GM11168 (cell line): Measurements from ENCODE around the gene PTPRM.

Experiments
- in situ Hi-C: fragments of 300-500 bp; cut with MboI; formaldehyde crosslinking; loops from one replicate; pipeline ENCODE4 v1.12.0; 2022; ENCODE audit warnings: low sequenced_read_pairs; ENCODE audit not compliant: unreplicated experiment

PTPRM gene

DNA sequence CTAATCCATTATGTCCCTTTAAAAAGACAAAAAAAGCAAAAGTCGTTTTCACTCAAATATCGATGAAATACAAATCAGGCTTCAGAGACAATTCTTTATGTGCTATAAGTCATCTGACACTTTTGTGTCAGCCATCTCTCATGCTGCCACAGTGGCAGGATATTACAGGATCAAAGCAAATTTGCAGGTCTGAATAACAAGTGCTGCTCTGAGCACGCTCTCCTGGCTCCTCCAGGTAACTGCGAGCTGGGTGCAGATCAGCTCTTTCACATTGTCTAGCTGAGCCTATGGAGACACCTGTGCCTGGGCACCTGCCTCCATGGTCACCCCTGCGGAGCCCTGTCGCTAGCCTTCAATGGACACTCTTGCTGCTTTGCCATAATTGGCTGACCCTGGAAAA is 792.0 kb downstream of the PTPRM start:
- in situ Hi-C loops = no loop called here

DNA sequence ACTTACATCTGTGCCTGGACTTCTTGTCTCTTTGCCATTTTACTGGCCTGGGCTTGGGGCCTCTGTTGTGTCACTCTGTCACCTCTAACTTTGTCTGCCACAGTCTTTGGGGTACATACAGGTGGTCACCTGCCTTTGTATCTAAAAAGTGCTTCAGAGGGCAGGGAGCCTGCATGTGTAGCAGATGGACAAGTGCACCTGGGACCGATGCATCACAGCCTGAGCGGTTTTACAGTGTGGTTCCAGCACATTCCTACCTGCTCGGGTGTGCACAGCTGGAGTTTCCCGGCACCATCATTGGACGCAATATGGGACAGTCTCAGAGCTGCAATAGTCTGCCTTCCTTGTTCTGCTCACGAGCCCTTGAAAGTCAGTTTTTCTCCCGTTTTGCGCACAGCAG is 792.4 kb downstream of the PTPRM start:
- in situ Hi-C loops = no loop called here

DNA sequence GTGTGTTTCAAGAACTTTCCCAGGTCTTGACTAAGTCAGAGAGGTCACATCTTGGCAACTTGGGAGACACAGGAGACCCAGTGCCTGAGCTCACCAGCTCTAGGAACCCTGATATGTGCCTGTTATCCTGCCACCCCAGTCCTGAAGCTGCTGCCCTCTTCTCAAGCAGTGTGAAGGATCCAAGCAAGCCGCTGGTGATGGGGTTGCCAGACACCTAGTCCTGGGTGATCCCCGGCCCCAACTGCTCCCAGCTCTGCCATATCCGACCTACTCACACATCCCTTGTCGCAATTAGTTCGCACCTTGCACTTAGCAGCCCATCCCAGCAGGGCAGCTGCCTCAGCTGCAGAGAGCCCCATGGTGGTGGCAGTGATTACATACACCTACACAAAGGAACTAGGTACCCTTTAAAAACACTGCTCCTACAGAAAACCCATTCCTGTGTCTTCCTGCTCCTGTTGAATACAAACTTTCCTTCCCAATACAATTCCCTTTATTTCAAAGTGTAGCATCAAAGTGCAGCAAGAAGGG is 794.9 kb downstream of the PTPRM start:
- in situ Hi-C loops = no loop called here

DNA sequence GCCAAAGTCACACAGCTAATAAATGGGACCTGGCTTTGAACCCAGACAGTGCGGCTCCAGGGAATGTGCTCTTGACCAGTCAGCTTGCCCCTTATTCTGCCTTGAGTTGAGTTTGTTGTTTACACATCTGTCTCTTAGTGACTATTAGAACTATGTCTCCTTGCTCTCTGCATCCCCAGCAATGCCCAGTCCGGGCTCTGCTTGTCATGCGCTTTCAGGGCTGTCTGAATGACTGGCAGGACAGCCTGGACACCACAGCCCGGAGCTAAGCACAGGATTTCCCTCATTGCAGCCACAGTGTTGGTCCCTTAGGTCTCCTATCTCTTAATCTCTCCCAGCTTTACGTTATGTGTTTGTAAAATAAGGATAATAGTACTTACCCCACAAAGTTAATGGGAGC is 795.7 kb downstream of the PTPRM start:
- in situ Hi-C loops = no loop called here

DNA sequence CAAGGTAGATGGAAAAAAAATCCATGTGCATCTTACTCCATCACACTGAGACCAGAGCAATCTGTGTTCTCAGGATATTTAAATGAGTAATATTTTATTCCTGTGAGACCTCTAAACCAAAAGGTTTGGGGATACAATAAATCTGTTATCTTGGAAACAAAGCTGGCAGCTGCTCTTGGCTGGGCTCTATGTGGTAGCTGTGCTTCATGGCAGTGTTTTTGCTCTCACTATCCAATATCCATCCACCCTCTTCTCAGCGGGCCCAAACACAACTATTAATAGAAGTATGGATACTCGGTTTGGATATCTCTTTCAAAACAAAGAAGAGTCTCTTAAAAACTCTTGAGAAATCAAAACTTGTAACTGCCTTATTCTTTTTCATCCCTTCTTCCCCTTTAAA is 797.3 kb downstream of the PTPRM start:
- in situ Hi-C loops = no loop called here

DNA sequence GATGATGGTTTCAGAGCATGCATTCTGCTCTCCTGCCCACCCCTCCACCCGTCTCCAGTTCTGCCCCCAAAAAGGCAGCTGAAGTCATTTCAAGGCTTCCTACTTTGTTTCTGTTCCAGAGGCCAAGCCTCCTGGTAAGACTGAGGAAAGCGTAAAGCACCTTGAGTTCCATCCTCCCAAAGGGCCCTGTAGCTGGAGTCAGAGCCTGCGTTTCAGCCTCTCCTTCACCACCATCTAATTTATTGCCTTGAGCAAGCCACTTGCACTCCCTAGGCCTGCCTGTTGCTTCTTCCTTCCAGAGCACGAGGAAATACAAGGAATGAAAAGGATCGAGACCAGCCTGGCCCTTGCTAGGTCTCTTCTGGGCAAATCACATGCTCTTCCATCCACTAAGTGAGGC is 797.9 kb downstream of the PTPRM start:
- in situ Hi-C loops = no loop called here

DNA sequence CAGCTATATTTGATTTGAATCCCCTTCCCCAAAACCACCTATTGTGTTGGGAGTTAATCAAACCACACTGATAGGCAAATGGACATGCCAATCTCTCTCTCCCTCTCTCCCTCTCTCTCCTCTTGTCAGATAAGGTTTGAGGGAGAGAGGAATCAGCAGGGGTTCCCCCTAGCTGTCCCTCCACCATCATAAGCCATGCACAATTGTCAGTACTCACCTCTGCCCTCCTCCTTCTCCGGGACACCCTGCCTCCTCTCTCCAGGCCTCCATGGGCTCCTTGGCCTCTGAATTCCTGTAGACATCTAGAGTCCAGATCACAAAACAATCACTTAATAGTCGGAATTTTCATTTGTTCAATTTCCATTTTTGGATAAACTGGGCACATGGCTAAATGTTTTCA is 798.4 kb downstream of the PTPRM start:
- in situ Hi-C loops = no loop called here

DNA sequence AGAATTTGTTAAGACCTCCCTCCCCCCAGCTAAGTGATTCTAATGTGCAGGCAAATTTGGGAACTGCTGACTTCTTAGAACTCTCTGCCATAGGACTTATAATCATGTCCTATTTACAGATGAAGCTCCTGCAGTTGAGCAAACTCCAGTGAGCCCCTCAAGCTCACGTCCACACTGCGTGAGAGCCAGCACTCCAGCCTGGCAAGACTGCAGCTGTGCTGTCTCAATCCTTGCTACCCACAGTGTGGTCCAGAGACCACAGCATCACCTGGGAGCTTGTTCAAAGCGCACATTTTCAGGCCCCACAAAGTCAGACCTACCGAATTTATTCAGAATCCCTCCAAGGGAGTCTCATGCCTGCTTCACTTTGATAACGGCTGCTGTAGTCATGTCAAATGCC is 799.0 kb downstream of the PTPRM start:
- in situ Hi-C loops = no loop called here

DNA sequence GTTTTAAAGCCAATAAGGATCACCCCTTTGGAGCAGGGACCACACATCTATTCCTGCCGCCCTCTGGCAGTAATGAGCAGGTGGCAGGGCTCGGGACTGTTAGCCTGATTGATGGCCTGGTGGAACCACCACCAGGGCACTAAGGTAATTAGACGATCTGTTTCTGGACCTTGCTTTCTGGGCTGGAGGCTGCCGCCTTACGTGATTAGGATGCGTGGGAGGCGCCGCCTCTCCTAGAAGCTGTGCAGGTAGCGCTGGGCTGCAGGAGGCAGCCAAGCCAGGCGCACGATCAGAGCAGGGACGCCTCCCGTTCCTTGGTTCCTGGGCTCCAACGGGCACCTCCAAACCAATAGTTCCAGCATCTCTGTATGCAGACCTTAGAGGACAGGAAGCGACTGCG is 799.5 kb downstream of the PTPRM start:
- in situ Hi-C loops = no loop called here

DNA sequence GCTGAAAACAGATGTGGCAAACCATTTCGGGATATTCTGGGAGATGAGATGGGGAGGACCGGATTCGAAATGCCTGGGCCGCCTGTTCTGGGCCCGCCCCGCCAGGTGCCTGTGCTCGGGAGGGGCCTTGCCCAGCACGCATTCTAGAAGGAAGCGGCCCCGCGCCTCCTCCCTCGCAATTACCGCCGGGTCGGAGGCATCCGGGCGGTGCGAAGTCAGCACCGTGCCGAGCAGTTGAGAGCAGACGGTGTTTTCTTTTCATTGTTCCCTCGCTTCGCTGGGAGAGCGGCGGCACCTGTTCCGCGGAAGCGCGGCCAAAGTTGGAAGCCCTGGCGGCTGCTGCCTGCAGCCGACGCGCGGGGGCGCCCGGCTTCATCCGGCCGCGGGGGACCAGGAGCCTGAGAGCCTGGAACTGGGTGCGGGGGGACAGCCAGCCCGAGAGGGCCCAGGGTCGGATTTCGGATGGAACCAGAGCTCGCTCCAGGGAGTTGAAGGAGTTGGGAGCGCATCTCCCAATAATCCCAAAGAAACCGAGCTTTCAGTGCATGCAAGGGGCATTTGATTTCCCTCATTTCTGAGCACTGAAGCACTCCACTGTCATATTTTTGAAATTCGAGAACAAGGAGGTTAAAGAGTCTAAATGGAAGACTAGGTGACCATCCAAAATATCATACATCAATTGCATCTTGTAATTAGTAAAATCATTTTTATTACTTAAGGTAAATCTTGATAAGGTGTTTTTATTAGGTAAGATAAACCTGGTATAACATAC is 800.3 kb downstream of the PTPRM start:
- in situ Hi-C loops = no loop called here

DNA sequence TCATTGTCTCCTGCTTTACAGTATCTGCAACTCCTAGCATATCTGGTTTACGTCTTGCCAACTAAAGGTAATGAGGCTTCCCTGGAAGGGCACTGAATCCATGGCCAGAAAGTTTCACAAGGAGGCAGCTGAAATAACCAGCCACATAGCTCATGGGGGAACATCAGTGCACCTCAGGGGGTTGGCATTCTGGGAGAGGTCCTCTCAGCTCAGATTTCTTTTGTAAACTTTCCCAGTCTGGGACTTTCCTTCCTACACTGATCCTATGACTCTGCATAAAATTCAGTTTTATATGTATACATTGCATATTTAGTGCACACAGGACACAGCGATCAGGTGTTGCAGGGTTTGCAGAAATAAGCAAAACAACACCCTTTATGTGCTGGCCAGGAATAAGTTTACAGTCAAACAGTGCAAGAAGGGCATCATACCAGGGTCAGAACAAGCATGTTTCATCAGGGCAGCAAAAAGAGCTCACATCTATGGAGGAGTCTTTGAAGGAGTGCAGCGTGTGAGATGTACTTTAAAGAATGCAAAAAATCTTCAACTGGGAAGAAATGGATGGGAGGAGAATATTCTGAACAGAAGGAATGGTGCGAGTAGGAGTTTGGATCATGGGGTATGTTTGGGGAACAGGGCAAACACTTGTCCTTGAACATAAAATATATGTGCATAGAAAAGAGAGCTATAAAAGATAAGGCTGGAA is 801.5 kb downstream of the PTPRM start:
- in situ Hi-C loops = no loop called here

DNA sequence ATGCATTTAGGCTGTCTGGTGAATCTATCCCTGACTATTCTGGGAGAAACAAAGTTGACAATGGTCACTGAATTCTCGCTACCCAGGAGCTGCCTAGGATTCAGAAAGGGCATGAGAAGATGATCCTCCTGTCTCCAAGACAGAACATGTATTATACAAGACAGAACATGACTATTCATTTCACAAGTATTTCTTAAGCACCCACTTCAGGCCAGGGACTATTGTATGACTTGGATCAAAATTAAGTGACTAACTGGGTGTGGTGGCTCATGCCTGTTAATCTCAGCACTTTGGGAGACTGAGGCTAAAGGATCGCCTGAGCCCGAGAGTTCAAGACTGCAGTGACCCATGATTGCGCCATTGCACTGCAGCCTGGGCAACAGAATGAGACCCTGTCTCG is 806.4 kb downstream of the PTPRM start:
- in situ Hi-C loops = no loop called here

DNA sequence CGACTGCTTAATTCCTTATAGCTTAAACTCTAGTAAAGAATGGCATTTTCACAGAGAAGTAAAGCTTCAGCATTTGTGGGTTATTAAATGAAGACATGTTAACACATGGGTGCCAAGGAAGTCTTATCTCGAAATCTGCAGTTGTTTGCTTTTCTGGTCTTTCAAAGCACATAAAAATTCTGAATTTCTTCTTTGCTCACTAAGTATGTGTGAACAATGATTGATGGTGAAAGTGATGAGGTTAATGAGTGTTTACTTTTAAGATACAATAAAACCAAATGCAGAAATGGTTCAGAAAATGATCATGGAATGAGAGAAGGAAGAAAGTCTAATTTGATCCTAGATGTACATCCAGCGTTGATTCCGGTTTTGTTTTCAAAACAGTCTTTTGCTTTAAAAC is 807.6 kb downstream of the PTPRM start:
- in situ Hi-C loops = no loop called here

DNA sequence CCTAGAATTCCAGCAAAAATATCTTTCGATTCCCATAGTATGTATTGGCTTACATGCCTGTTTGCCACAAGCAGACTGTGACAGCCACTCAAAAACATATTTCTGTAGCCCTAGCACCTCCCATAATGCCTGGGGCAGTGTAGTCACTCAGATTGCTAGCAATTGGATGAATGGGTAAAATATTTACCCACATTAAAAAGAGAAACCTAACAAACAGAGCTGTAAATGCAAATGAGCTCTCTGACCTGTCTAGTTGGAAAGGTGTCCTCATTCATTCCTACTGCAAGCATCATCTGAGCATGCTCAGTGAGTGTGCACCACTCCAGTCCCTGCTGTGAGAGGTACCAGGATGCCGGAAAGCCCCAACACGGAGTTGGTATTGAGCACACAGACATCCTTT is 808.1 kb downstream of the PTPRM start:
- in situ Hi-C loops = no loop called here

DNA sequence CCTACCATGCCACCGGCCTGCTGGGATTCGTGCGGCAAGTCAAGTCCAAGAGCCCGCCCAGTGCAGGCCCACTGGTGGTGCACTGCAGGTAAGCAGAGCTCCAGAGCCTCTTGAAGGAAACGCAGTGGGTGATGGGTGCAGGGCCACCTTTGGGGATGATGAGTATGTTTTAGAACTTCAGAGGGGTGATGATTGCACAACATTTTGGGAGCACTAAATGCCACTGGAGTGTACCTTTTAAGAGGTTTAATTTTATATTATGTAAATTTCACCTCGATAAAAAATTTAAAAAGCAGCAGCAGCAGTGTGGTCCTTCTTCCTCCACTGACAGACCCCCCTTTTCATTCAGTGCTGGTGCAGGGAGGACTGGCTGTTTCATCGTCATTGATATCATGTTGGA is 809.0 kb downstream of the PTPRM start:
- in situ Hi-C loops = no loop called here

DNA sequence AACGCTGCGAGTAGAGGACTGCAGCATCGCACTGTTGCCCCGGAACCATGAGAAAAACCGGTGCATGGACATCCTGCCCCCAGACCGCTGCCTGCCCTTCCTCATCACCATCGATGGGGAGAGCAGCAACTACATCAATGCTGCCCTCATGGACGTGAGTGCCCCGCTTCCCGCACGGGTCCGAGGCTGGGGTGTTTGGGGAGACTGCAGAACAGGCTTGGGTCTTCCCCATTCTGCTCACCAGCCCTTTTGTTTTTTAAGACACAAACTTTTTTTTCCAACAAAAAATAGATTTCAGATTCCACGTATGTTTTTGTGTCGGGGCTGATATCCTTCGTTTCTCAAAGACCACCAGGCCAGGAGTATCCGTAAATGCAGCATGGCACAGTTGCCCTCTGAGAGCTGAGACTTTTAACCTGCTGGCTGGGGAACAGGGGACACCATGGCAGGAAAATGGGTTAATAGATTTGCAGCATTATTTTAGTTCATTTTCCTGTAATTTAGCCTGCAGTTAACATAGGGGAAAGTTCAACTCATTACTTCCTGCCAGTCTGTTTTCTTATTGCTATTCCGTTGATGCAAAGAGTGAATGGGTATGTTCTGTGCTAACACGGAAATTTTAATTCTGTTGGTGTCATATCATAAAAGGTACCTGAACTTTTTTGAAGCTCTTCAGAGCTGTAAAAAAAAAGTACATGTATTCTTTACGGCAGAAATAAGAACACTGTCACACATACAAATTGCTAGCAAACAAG is 812.2 kb downstream of the PTPRM start:
- in situ Hi-C loops = no loop called here

DNA sequence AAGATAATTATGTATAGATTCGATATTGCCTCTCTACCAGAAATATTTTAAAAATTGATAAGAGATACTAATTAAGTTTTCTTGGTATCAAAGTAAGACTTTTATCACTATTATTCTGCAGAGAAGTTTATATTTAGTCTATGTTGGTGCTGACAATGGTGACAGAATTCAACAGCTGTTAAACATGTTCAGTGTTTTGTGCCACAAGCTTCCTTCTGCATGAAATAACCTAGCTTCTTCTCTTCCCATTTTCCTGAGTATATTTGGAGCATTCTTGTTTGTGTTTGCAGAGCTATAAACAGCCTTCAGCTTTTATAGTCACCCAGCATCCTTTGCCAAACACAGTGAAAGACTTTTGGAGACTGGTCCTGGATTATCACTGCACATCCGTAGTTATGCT is 812.9 kb downstream of the PTPRM start:
- in situ Hi-C loops = no loop called here

DNA sequence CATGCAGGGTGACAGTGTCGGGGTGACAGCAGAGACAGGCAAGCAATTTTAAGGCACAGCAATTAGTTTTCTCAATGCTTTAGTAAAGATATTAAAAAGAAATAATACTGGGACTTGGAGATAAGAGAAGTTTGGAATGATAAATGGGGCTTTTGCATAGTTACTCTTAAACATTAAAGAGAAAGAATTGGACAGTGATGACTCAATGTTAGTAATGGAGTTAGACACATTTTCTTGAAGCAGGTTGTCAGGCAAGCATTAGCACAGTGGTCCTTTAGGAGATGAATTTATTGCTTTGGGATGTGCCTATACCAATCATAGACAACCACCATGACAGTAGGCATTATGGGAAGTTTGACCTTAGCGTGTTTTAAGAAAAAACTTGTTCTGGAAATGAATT is 813.8 kb downstream of the PTPRM start:
- in situ Hi-C loops = no loop called here

DNA sequence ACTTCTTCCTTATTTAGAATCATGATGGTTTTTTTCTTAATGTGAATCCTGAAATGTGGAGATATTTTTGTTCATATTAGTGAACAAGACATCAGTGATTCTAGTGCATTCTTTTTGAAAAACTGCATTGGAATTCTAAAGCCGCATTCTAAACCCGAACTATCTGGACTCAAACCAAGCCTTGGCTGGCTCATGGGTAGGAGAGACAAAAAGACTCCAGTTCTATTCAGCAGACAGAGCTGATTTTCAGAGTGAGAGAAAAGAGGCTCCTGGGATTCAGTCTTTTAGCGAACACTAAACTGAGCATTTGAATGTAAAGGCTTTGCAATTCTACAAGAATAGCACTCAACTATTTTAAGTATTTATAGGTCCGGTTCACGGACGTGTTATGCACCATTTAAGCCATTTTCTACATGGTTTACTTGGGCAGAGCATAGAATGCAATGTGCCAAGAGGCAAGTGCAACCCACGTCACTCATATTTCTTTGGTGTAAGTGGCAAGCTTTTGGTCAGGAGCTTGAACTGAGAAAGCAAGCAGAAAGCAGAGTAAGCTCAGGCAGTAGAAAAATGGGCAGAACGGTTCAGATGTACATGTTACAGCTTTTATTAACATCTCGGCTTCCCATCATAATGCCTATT is 814.8 kb downstream of the PTPRM start:
- in situ Hi-C loops = no loop called here

DNA sequence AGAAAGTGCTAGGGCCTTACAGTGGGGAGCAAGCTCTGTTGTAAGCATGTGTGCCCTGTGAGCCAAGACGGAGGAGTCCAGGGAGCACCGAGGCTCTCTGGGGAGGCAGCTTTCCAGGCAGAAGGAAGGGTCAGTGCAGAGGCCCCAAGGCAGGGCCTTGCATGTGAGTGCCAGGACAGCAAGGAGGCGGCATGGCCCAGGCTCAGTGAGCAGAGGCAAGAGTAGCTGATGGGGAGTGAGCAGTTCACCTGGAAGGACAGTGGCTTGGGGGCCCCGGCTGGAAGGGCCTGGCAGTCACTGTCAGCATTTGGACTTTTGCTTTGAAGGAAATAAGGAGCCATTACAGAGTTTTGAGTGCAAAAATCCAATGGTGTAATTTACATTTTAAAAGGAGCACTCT is 818.3 kb downstream of the PTPRM start:
- in situ Hi-C loops = no loop called here
